GM19193 (cell line): ENCODE data around the gene PCDHB10.
"Not testable (repeated sequence)": the region's sequence is repeated elsewhere in the genome, so short reads cannot be mapped to it uniquely, and the experiment has no call there.

Experiments
- POLR2A ChIP-seq: IDR thresholded peaks from 4 replicates; pipeline ENCODE4 v1.6.1; 2011; ENCODE audit not compliant: insufficient read depth, insufficient read length; ENCODE audit errors: extremely low read depth

The PCDHB10 gene

DNA sequence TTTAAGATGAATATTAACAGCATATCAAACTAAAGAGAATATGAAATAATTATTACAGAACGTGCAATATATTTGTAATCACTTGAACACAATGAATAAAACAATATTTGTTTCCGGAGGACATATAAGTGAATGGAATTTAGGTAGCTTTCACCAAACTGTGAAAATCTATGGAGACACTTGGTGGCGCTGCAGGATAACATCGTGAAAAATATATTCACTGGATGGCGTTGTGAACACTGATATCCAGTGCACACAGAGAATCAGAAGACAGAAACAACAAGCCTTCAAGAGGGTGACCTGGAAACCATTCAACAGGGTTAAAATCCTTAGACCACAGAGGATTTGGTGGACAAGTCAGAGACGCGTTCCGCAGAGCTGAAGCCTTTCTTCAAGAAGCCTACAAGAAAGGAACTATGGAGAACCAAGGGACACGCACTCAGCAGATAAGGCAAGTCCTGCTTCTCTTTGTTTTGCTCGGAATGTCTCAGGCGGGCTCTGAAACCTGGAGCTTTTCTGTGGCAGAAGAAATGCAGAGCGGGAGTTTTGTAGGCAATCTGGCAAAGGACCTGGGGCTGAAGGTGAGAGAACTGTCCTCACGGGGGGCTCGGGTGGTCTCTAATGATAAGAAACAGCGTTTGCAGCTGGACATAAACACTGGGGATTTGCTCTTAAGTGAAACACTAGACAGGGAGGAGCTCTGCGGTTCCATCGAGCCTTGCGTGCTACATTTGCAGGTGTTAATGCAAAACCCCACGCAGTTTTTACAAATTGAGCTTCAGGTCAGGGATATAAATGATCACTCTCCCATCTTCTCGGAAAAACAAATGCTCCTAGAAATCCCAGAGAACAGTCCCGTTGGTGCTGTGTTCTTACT, 7.4 kb downstream of the PCDHB10 start, which contains the start of gene PCDHB11:
Gene PCDHB11, plus strand, starts transcription at position 269 of the 877 bp plus-strand sequence. Its CDS starts 148 bp downstream, at position 417.
- no peak for TF ChIP-seq POLR2A

DNA sequence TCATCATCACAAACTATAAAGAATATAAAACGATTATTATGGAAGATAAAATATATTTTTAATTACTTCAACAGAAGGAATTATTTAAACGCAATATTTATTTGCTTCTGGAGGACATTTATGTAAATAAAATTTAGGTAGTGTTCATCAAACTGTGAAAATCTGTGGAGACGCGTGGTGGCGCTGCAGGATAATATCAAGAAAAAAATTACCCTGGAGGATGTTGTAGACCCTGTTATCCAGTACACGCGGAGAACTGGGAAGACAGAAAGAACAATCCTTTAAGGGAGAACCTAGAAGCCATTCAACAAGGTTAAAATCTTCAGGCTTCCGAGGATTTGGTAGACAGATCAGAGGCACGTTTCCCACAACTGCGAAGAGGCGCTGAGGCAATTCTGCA, 16.3 kb downstream of the PCDHB10 start, which contains the start of gene PCDHB12:
Gene PCDHB12, plus strand, starts transcription at position 242 of the 400 bp plus-strand sequence. CDS start 189 bp downstream, outside the sequence.
- no peak for TF ChIP-seq POLR2A

DNA sequence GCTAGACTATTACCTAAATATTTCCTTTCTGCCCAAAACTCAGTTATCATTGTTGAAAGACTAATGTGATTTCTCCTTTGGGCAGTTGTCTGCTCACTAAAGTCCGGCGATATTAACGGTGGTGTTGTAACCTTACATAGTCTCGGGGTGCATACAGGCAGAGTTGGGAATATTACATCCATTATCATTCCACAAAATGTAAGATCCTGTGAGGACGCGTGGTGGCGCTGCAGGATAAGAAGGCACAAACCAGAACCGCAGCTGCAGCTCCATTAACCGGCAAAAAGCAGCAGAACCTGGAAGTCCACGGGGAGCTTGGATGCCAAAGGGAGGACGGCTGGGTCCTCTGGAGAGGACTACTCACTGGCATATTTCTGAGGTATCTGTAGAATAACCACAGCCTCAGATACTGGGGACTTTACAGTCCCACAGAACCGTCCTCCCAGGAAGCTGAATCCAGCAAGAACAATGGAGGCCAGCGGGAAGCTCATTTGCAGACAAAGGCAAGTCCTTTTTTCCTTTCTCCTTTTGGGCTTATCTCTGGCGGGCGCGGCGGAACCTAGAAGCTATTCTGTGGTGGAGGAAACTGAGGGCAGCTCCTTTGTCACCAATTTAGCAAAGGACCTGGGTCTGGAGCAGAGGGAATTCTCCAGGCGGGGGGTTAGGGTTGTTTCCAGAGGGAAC, 21.6 kb downstream of the PCDHB10 start, which contains the start of gene PCDHB13:
Gene PCDHB13, plus strand, starts transcription at position 264 of the 684 bp plus-strand sequence. Its CDS starts 205 bp downstream, at position 469.
- TF ChIP-seq POLR2A: not testable (repeated sequence)

DNA sequence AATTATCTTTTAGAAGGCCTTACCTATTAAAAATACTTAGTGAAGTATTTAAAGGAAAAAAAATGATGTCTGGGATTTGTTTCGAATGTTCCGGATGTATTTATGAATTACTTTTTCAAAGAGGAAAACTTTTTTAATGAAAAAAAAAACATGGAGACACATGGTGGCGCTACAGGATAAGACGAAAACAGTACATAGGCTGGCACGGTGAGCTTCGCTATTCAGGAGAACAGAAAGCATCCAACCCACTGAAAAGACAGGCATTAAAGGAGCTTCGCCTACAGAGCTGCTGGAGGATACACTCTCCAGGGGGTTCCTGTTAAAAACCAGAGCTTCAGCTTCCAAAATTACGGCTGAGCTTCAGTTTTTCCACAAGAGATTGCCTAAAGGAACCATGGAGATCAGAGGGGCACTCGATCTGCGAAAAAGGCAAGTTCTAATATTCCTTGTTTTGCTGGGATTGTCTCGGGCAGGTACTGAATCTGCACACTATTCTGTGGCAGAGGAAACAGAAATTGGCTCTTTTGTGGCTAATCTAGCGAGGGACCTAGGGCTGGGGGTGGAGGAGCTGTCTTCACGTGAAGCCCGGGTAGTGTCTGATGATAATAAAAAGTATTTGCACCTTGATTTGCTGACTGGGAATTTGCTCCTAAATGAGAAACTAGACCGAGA, 31.1 kb downstream of the PCDHB10 start, which contains the start of gene PCDHB14:
Gene PCDHB14, plus strand, starts transcription at position 232 of the 672 bp plus-strand sequence. Its CDS starts 163 bp downstream, at position 395.
- no peak for TF ChIP-seq POLR2A

DNA sequence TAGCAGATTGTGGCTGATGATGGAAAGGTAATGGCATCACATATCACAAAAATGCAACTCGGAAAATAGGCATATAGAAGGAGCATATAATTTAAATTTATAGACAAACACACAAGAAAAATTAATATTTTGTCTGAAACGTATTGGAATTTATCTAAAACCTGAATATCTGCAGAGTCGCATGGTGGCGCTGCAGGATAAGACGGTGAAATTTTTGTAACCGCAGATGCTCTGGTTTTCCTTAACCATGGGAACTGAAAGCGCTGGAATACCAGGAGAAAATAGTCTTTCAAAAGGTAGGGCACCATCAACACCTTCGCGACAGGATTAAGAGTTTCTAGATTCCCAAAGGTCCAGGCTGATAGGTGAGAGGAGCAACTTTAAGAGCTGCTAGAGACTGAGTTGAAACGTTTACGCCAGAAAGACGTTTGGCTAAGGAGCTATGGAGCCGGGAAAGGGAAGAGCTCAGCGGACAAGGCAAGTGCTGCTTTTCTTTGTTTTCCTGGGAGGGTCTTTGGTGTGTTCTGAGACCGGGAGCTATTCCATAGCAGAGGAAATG, 42.0 kb downstream of the PCDHB10 start:
- TF ChIP-seq POLR2A: no peak

DNA sequence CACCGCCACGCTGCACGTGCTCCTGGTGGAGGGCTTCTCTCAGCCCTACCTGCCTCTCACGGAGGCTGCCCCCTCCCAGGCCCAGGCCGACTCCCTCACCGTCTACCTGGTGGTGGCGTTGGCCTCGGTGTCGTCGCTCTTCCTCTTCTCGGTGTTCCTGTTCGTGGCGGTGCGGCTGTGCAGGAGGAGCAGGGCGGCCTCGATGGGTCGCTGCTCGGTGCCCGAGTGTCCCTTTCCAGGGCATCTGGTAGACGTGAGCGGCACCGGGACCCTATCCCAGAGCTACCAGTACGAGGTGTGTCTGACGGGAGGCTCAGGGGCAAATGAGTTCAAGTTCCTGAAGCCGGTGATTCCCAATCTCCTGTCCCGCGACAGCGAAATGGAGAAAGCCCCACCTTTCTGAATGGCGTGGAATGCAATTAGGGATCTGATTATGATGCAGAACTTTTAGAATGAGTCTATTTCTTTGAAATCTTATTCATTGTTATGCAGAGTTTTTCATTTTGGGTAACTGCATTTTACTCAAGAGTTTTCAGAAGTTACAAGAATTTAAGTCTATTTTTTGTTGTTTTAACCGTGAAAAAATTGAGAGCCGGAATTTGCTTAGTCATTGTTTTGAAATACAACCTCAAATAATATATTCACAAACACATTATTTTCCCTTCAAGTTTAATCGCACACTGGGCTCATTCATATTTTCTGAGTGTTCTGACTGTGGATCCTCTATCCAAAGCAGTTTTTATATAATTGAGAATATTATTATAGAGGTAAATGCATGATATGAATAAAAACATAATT, 44.6 kb downstream of the PCDHB10 start:
- no peak for TF ChIP-seq POLR2A

DNA sequence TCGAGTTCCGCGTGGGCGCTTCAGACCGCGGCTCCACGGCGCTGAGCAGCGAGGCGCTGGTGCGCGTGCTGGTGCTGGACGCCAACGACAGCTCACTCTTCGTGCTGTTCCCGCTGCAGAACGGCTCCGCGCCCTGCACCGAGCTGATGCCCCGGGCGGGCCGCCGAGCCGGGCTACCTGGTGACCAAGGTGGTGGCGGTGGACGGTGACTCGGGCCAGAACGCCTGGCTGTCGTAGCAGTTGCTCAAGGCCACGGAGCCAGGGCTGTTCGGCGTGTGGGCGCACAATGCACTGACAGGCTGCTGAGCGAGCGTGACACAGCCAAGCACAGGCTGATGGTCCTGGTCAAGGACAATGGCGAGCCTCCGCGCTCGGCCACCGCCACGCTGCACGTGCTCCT, 49.3 kb downstream of the PCDHB10 start:
- TF ChIP-seq POLR2A: no peak
